Motor neuron (in vitro differentiated cells): Measurements from ENCODE around the gene MBNL2. TPM values are rescaled to one million over a fixed set of nuclear protein-coding genes. Genes with fewer than 3 reads are reported as not detected.
A peak's percentile ranks its signal among the peaks of the same experiment; 100 is the strongest.

Source experiments
- ATAC-seq, 8 experiments: fragments of 200-7000 bp; cut with Tn5 transposase; replicated peaks in 6 of 8; 2 replicates each; pipeline ENCODE4 v1.8.0; 2021; ENCODE audit warnings: mild to moderate bottlenecking in 8 of 8, moderate library complexity in 8 of 8
- H3K27ac ChIP-seq, 2 donors: fragments of 250-450 bp; sonication (Bioruptor Pico); 2 replicates each; pipeline ENCODE4 v1.9.0; 2021; ENCODE audit warnings: antibody characterized with exemption in 2 of 2, mild to moderate bottlenecking in 2 of 2, moderate library complexity in 1 of 2
- H3K4me1 ChIP-seq, 2 donors: fragments of 250-450 bp; sonication (Bioruptor Pico); replicated peaks in 1 of 2; 2 replicates each; pipeline ENCODE4 v1.6.1; 2021; ENCODE audit warnings: antibody characterized with exemption in 2 of 2, mild to moderate bottlenecking in 2 of 2, moderate library complexity in 1 of 2
- H3K4me3 ChIP-seq, 5 donors: fragments of 250-450 bp; sonication (Bioruptor Pico); 2 replicates each; pipeline ENCODE4 v1.9.0; 2021; ENCODE audit warnings: antibody characterized with exemption in 5 of 5, mild to moderate bottlenecking in 5 of 5, moderate library complexity in 4 of 5
- WGBS, 10 experiments: fragments of 450-650 bp; shearing (Covaris generic); methylation state at CpG; one replicate each; pipeline ENCODE4 v1.0.0; 2022; 5-methylcytosine and 5-hydroxymethylcytosine counted together
- in situ Hi-C, 9 experiments: fragments of 400-800 bp; cut with MboI; loops; one replicate each; pipeline ENCODE4 v1.15.0; 2021; ENCODE audit warnings: low sequenced_read_pairs in 9 of 9, low pct_unique_long_range_greater_than_20kb in 2 of 9; ENCODE audit not compliant: unreplicated experiment in 9 of 9
- total RNA-seq, 8 experiments: library from RNA; unstranded; fragments of 300-600 nt; gene quantifications; 2 replicates each; pipeline versions ENCODE4 v1.2.3 to v1.2.4, GENCODE V29; 2022

Gene MBNL2
- total RNA-seq, 8 experiments from 2014 or later, result 6.9 to 317 (median 54.7) TPM

DNA sequence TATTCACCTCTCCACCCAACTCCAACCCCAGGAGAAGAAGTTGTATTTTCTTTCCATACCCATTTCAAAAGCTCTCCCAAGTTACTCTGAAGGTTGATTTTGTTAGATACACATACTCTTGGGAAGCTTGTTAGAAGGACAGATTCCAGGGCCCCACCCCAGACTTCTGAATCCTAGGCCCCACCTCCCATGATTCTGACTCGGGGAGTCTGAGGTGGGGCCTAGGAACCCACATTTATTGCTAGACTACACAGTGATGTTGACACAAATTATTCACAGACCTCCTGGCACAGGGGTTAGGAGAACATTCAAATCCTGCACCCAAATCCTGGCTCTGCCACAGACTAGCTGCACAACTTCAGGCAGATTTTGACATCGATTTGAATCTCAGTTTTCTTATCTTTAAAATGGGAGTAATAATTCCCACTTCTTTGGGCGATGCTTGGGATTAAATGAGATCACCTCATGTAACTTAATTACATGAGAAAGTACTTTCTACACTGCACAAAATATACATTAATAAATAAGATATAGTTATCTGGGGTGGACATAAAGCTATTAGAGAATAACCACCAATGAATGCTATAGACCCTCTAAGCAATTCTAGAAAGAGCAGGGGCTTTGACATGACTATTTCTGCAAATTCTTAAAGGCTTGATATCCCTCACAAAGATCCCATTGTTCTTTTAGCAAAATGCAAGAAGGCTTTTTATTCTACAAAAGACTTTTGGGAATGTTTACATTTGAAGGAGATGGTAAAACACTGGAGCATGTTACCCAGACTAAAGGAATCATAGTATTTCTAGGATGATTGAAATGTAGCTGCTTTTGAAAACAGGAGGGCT is 18.0 kb downstream of the MBNL2 start:
- in situ Hi-C loops, result no loop called here
- Histone ChIP-seq H3K27ac (no peak overlapping the region), H3K4me3 (no peak overlapping the region), H3K4me1 (peaks cover 14 to 19% of the 10 kb centered on the region in 2 donors)
- WGBS, 10 experiments, result 54 to 100% (median 88%) methylated on average over 1 to 3 of the region's 3 CpGs; no CpG with 5 or more reads in 3 of the 10 experiments
- peak in 3 of 8 experiments; percentile 3 to 16 (median 7) for ATAC-seq

DNA sequence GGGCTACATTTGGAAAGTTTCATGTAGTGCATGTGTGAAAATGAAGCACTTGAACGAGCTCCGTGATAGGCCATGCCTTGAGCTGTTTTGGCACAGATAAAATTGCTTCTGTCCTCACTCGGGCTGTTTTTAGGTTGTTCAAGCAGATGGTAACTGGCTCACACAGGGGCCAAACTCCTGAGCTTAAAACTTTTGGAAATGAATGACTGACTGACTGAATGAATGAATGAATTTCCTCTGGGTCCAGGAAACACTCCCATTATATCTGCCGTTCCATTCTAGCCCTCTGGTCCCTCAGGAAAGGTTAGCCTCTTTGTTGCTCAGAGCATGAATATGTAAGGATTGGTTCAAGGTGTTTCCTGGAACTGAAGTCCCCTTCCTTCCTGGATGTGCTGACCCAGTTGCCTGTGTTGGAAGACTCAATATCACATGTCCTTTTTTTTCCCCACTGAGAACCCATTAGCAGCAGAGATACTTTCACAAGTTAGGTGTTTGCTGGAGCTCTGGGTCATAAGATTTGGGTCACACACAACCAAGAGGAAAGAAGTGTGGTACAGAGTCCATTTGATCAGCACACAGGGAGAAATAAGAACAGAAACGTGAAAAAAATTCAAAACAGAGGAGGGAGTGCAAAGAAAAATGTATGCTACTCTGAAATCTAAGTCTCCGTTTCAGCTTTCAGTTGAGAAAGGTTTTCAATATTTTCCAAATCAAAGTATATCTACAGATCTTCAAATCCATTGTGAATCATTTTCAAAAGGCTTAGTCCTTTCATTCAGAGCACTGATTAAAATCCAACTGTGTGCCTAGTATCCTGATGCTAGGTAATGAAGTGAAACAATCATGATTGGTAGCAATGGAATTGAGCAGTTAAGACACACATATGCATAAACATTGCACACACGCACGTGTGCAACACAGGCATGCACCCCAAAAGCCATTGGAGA is 18.9 kb downstream of the MBNL2 start:
- in situ Hi-C loops, result no loop called here
- 43 to 100% (median 76%) methylated on average over 1 to 8 of the region's 8 CpGs for WGBS, 10 experiments
- Histone ChIP-seq H3K4me1 (peaks cover 5 to 14% of the 10 kb centered on the region in 2 donors), H3K4me3 (no peak overlapping the region), H3K27ac (no peak overlapping the region)
- peak in 1 of 8 experiments; percentile 9 for ATAC-seq

DNA sequence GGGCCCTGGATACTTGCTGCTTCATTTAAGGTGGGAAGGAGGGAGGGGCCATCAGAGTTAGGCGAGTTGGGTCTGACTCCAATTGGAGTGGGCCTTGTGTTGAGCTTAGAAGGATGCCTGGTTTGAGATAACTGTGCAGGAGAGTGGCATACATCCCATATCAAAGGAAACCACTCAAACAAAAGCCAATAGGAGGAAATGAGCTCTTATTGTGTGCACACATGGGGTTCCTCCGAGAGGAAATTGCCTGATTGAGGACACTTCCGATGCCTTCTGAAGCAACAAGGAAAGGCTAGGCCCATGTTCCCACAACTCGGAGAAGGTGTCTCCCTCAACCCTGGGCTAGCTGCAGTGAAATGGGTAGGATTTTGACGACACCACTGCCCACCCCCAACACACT is 19.6 kb downstream of the MBNL2 start:
- 83 to 100% (median 91%) methylated on average over 1 to 3 of the region's 5 CpGs; no CpG with 5 or more reads in 3 of the 10 experiments for WGBS, 10 experiments
- peaks cover 2 to 15% of the 10 kb centered on the region in 2 donors for H3K4me1 ChIP-seq

DNA sequence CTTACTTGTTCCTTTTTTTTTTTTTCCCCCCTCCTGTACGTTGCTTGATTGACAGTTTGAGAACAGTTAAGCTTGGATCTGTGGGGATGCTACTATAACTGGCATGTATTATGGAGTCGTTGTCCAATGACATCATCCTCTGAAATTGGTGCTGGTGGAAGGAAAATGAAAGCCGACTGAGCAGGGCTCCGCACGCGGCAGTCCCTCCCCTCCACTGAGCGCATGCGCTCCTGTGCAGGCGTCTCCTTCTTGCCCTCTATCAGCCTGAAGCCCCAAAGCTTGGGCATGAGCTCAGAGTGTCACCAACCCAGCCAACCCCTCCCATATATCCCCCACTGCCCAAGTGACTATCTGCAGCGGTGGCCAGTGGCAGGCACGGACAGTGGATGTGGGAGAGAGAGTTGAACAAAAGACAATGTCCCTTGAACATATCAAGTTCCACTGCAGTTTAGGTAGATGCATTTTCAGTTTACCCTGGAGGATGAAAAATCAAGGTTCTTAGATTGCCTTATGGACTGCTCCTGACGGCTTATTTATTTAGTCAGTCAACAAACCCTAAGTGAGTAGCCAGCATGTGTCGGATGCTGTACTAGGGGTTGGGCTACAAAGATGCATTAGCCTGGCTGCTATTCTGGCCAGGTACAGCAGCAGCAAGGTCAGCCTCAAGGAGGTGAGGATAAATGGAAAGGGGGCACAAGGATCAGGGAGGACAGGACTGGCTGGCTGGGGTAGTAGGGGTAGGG is 20.8 kb downstream of the MBNL2 start:
- 60 to 100% (median 98%) methylated on average over 1 to 7 of the region's 13 CpGs; no CpG with 5 or more reads in 1 of the 10 experiments for WGBS, 10 experiments
- H3K4me3 ChIP-seq, result no peak overlapping the region
- no peak overlapping the region for H3K27ac ChIP-seq
- peak in 5 of 8 experiments; percentile 2 to 84 (median 61) for ATAC-seq
- in situ Hi-C loops, result no loop called here
- peaks cover 3 to 16% of the 10 kb centered on the region in 2 donors for H3K4me1 ChIP-seq

More for the DNA sequence above, 19.6 kb downstream of the MBNL2 start:
- in situ Hi-C loops, result no loop called here
- H3K4me3 ChIP-seq, result no peak overlapping the region
- ATAC-seq, result no peak
- H3K27ac ChIP-seq, result no peak overlapping the region

DNA sequence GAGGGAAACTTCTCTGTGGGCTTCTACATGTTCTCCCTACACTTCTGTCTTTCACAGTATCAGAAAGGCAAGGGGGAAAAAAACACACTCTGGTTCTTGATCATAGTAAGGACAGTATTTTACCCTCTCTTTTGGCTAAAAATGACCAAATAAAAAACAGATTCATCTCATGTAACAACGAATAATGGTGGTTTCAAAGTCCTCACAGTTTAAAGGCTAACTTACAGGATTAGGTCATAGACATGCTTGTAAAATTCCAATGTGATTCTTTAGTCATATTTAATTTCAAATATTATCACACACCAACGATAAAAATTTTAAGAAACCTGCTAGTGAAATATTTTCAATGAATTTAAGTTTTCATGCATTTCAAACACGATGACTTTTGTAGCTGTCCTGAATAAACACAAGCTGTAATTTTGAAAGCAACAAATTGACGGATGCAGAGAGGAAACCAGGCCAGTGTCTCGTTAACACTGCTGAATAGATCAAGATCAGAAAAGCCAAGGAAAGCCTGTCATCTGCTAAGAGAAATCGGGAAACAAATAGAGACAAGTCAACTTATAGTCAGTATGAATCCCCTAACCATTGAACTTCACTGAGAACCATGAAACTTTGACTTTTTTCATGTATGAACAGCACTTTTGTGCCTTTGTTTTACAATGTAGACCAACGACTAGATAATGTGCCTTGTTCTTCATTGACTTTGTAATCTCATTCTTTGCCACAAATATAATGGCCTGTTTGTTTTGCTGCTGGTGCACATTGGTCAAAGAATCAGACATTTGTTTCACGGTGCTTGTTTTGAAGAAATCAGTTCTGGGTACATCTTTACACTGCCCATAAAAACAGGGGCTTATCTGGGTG is 22.0 kb downstream of the MBNL2 start:
- WGBS, 10 experiments, result 6 to 83% (median 55%) methylated on average over 4 to 8 of the region's 8 CpGs
- peaks cover 7 to 16% of the 10 kb centered on the region in 2 donors for H3K4me1 ChIP-seq
- H3K27ac ChIP-seq, result no peak overlapping the region
- no peak overlapping the region for H3K4me3 ChIP-seq
- in situ Hi-C loops, result no loop called here
- peak in 1 of 8 experiments; percentile 13 for ATAC-seq

DNA sequence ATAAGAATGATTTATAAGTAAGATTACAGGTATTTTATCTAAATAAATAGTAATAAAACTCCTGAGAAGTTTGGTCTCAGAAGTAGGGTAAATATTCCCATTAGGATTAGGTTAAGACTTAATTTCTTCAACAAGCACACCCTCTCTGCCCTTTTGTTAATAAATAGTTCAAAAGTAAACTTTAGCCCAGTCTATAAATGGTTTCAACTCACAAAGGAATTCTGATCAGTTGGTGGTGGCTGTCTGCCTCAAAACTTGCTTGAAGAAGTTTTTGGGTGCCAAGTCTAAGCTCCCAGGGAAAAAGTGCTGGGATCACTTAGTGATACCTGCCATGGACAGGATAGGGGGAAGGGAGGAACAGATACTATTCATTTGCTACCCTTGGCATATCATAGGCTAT is 22.9 kb downstream of the MBNL2 start:
- Histone ChIP-seq H3K4me3 (no peak overlapping the region), H3K4me1 (peaks cover 12 to 16% of the 10 kb centered on the region in 2 donors), H3K27ac (no peak overlapping the region)
- in situ Hi-C loops, result no loop called here
- no peak for ATAC-seq

DNA sequence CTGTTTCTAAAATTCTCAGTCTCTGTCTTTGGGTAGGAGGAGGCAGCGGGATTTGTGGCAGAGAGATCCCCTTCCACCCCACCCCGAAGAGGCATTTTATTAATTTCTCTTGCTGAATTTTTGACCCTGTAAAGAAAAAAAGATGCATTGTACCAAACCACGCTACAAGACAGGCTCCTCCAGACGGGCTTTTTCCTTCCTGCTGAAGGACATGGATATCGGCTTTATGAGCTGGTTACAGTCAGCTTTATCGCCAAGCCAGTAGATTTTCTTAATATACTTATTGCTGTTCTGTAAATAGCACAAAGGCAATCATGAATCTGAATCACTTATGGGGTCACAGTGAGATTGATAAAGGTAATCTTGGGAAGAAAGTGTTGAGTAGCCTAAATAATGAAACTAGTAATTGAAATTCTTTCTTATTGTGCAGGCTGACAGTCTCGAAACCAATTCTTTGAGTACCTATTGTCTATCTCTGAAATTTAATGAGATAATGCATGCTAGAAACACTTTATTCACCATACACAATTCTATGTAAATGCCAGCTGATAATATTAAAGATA is 24.5 kb downstream of the MBNL2 start:
- Histone ChIP-seq H3K27ac (no peak overlapping the region), H3K4me1 (peaks cover 12 to 13% of the 10 kb centered on the region in 2 donors), H3K4me3 (no peak overlapping the region)
- WGBS, 10 experiments, result 10 to 100% (median 85%) methylated on average over 1 to 7 of the region's 7 CpGs
- in situ Hi-C loops, result no loop called here
- ATAC-seq, result no peak

DNA sequence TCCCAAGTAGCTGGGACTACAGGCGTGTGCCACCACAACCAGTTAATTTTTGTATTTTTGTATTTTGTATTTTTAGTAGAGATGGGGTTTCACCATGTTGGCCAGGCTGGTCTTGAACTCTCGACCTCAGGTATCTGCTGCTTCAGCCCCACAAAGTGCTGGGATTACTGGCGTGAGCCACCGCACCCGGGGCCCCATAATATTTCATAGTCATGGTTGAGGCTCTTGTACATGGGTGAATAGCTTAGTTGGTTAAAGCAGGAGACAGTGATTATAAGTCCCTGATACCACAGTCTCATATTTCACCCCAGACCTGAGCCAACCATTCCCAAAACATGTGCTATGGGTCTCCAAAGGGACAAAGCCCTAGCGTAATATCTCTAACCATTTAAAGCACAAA is 26.1 kb downstream of the MBNL2 start:
- no peak for ATAC-seq
- WGBS, 10 experiments, result 100% methylated on average over 1 to 4 of the region's 6 CpGs; no CpG with 5 or more reads in 1 of the 10 experiments
- Histone ChIP-seq H3K4me3 (no peak overlapping the region), H3K4me1 (peaks cover 12 to 13% of the 10 kb centered on the region in 2 donors), H3K27ac (no peak overlapping the region)
- in situ Hi-C loops, result no loop called here

DNA sequence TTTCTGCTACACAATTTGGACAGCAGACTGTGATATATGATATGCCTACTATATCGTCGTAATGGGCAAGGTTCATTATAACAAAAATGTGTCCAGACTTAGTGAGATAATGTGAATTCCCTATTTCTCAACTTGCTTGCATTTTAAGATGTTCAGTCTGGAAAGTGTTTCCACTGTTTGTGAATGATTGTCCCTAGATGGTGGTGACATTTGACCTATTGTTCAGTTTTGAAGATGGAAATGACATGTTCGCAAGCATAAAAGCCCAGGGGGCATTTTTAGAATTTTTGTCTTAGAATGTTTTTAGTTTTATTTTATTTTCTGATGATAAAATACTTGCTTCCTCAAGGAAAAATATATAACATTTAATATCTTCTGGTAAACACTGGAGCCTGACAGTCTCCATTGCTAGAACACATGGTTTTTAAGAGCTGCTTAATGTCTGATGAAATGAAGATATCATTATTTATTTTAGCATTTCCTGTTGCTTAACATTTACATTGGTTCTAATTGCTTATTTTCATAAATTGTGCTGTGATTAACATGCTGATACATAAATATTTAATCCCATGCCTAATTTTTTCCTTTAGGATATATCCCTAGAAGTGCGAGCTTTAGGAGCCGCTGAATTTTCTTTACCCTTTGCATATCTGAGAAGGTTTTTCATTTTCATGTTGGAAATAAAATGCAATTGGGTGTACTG is 27.1 kb downstream of the MBNL2 start:
- in situ Hi-C loops, result no loop called here
- Histone ChIP-seq H3K4me3 (no peak overlapping the region), H3K4me1 (peaks cover 8 to 12% of the 10 kb centered on the region in 2 donors), H3K27ac (no peak overlapping the region)
- ATAC-seq, result peak in 1 of 8 experiments; percentile 11
- 11 to 100% (median 85%) methylated on average over 2 to 5 of the region's 5 CpGs for WGBS, 10 experiments

DNA sequence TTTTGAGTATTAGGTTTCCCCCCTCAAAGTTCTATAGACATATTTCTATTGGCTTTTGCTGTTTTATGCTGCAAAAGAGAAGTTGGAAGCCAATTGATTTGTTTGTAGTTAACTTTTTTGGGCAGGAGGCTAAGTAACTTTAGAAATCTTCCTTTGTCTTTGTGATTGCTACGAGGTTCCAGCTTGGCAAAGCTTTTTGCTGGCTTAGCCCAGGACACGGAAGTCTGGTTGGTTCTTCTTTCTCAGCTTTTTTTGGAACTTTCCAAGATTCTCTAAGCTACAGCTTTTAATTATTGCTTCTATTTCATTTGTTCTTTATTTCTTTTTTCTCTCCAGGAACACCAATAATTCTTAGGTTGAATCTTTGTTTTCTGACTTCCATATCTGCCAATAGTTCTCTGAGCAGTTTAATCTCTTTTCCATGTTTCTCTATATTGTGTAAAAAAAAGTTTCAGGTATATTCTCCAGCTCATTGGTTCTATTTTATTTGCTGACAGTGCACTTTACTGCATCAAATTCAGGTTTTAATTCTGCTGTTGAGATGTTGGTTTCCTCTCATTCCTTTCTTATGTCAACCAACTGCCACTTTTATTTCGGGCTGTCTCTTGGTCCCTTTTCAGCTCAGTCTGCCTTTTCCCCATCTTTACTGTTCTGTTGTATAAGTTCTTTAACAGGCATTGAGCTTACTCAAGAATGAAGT is 27.8 kb downstream of the MBNL2 start:
- H3K4me3 ChIP-seq, result no peak overlapping the region
- no peak for ATAC-seq
- H3K27ac ChIP-seq, result no peak overlapping the region
- H3K4me1 ChIP-seq, result peaks cover 8 to 12% of the 10 kb centered on the region in 2 donors
- in situ Hi-C loops, result no loop called here
- WGBS, 10 experiments, result 28 to 89% (median 67%) methylated on average over 1 to 3 of the region's 3 CpGs

DNA sequence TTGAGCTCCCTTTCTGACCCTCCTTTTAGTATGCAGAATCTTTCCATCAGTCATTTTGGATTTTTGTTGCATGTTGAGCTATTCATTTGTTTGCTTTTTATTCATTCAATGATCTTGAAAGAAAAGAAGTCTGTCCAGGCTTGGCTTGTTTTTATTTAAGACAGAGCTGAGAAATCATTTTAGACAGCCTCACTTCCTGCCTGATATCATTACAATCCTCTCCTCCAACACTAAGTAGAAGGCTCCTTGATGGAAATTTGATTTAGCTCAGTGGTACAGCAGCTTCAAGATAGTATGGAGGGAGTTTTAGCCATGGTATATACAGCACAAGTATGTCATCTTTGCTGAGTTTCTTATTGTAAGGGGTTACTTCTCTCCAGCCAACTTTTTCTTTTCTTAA is 28.4 kb downstream of the MBNL2 start:
- peaks cover 8 to 12% of the 10 kb centered on the region in 2 donors for H3K4me1 ChIP-seq
- in situ Hi-C loops, result no loop called here
- ATAC-seq, result peak in 1 of 8 experiments; percentile 9
- H3K4me3 ChIP-seq, result no peak overlapping the region
- H3K27ac ChIP-seq, result no peak overlapping the region
